Ovary (tissue), 10 donors: ENCODE data around the gene CSNK1G3. TPM values are rescaled to one million over a fixed set of nuclear protein-coding genes. Genes with fewer than 3 reads are reported as not detected.
"Not testable (repeated sequence)": the region's sequence is repeated elsewhere in the genome, so short reads cannot be mapped to it uniquely, and the experiment has no call there.

Source experiments
- DNase-seq, 5 donors: peaks; one replicate each; pipeline ENCODE4 v3.0.0-alpha.2; 2019 to 2020
- H3K27ac ChIP-seq, 2 donors: fragments of 200-600 bp; one replicate each; pipeline versions ENCODE4 v1.5.1 to v1.8.0; 2019 to 2022
- H3K27me3 ChIP-seq: fragments of 200-600 bp; one replicate; pipeline ENCODE4 v1.8.0; 2022
- H3K36me3 ChIP-seq: fragments of 200-600 bp; sonication (generic); one replicate; pipeline ENCODE4 v1.5.1; 2019
- H3K4me1 ChIP-seq: one replicate; pipeline ENCODE4 v1.8.1; 2013; ENCODE audit warnings: mild to moderate bottlenecking, moderate library complexity; ENCODE audit not compliant: insufficient read depth
- H3K4me3 ChIP-seq: fragments of 200-600 bp; sonication (generic); one replicate; pipeline ENCODE4 v1.5.1; 2017
- H3K9me3 ChIP-seq, 2 donors: fragments of 200-600 bp in 1 of 2; sonication (generic) in 1 of 2; one replicate each; pipeline versions ENCODE4 v1.5.1 to v1.8.1; 2013 to 2019; ENCODE audit warnings: mild to moderate bottlenecking in 1 of 2, moderate library complexity in 1 of 2
- EP300 ChIP-seq: sonication (generic); formaldehyde crosslinking; IDR thresholded peaks from one replicate; pipeline ENCODE4 v1.6.1; 2017; ENCODE audit warnings: antibody characterized with exemption
- POLR2A ChIP-seq: fragments of 450-650 bp; IDR thresholded peaks from one replicate; pipeline ENCODE4 v1.6.1; 2017; ENCODE audit warnings: antibody characterized with exemption, mild to moderate bottlenecking, moderate library complexity
- WGBS, 3 donors: extraction: QIAGEN DNeasy Blood & Tissue Kit in 1 of 3; methylation state at CpG; one replicate each; pipeline versions ENCODE4 v1.1.5 to v1.1.7; 2013 to 2017; 5-methylcytosine and 5-hydroxymethylcytosine counted together
- intact Hi-C, 4 donors: fragments of 100-400 bp; cut with DNase I; formaldehyde crosslinking; loops; one replicate each; pipeline versions ENCODE4 v1.11.0 to v1.15.1; 2022 to 2023
- long read RNA-seq, 3 donors: library from polyadenylated mRNA in 2 of 3; unstranded in 2 of 3; transcript quantifications; one replicate each; pipeline ENCODE4 v2.0.0 and lab custom pipeline, GENCODE V29; 2021 to 2026
- polyA plus RNA-seq, 2 donors: library from polyadenylated mRNA; stranded (reverse); fragments of 200-250 nt in 1 of 2; fragments of 350-450 nt in 1 of 2; fragmentation: Illumina TruSeq in 1 of 2; extraction: RNeasy Lipid Tissue Mini Kit (QIAGEN cat#74804) in 1 of 2; gene quantifications; one replicate each; pipeline ENCODE4 v1.2.3, GENCODE V29; 2013 to 2014
- total RNA-seq, 7 donors: library from RNA; depleted of rRNA in 2 of 7; stranded (reverse); fragments of >200 nt in 2 of 7; fragmentation: NEBNext Ultra II Directional in 3 of 7; extraction: Animal tissue kit (Norgen Biotek cat#: 25700) in 3 of 7; gene quantifications; one replicate each; pipeline versions ENCODE4 v1.1.0 to v1.2.4, GENCODE V29; 2016 to 2023
- TF ChIP-seq, protein P1 (sequence below), 3 donors: fragments of 450-650 bp in 2 of 3; fragments of 200-600 bp in 1 of 3; IDR thresholded peaks; one replicate each; pipeline versions ENCODE4 v1.5.1 to v1.8.0; 2016 to 2022; ENCODE audit warnings: antibody characterized with exemption in 3 of 3, mild to moderate bottlenecking in 1 of 3
- donor health status: DM: no; HTN: no; CAD: no; lungs with moderate emphysema.
- donor health status: DM: no; HTN: no; CAD: no.
- donor health status: Bipolar disorder and iron deficiency.
- donor health status: DM: yes; HTN: yes; CAD: no.
- donor health status: DM: no; HTN: no; CAD: no.
- donor health status: DM: yes; HTN: yes; CAD: no.

The CSNK1G3 gene
- total RNA-seq (10 to 100 TPM; 36.8 to 68.5 (median 54.1) TPM), polyA plus RNA-seq (10 to 100 TPM; 12.1 to 15.9 TPM)
- long read RNA-seq, donor 1, full-length matches to known transcripts: 1 of 7 reads
- long read RNA-seq, donor 1, partial matches to known transcripts: 2 of 7 reads
- long read RNA-seq, donor 1, other reads (novel, unspliced or antisense): 4 of 7 reads
- long read RNA-seq, donor 2, full-length matches to known transcripts: 4 of 4 reads
- long read RNA-seq, donor 2, partial matches to known transcripts: 0 of 4 reads
- long read RNA-seq, donor 2, other reads (novel, unspliced or antisense): 0 of 4 reads
- long read RNA-seq, donor 3, full-length matches to known transcripts: 20 of 43 reads
- long read RNA-seq, donor 3, partial matches to known transcripts: 0 of 43 reads
- long read RNA-seq, donor 3, other reads (novel, unspliced or antisense): 23 of 43 reads

- H3K27me3 ChIP-seq: no peaks in the 10 kb centered on the region
Measured at GRCh38 chr5:123511648-123512605, at the start of gene CSNK1G3. Gene CSNK1G3 (plus strand): TSS chr5:123512177. CDS start chr5:123545664, 33,487 bp downstream.

DNA sequence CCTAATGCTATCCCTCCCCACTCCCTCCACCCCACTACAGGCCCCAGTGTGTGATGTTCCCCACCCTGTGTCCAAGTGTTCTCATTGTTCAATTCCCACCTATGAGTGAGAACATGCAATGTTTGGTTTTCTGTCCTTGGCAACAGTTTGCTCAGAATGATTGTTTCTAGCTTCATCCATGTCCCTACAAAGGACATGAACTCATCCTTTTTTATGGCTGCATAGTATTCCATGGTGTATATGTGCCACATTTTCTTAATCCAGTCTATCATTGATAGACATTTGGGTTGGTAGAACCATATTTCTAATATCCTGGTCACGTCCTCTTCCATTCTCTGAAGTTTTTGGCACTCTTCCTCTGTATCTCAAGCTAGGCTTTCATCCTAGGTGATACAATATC, 45.1 kb upstream of the CSNK1G3 start:
- DNase-seq, H3K27ac ChIP-seq, intact Hi-C loops, H3K36me3 ChIP-seq, H3K4me3 ChIP-seq, H3K4me1 ChIP-seq, H3K9me3 ChIP-seq, H3K27me3 ChIP-seq: not testable (repeated sequence)
- WGBS, 3 donors: 89 to 92% (median 90%) methylated on average over 1 of the region's 1 CpG

More at GRCh38 chr5:123511648-123512605, at the start of gene CSNK1G3:
- intact Hi-C loops: loop anchor here in 2 of 4 donors (1.0 to 5.0 kb wide), 2 partner anchors 89 to 90 kb away; partner anchors contain the start of gene CEP120 (in 2 of the 2)
- H3K36me3 ChIP-seq: no peaks in the 10 kb centered on the region
- no peaks in the 10 kb centered on the region for H3K4me1 ChIP-seq
- peak within 1 kb of the TSS; percentile 88 for H3K4me3 ChIP-seq
- H3K9me3 ChIP-seq: no peaks in the 10 kb centered on the region
- DNase-seq: peak; percentile 95 to 97 (median 96)
- peak; percentile 86 for TF ChIP-seq POLR2A
- TF ChIP-seq, protein P1, sequence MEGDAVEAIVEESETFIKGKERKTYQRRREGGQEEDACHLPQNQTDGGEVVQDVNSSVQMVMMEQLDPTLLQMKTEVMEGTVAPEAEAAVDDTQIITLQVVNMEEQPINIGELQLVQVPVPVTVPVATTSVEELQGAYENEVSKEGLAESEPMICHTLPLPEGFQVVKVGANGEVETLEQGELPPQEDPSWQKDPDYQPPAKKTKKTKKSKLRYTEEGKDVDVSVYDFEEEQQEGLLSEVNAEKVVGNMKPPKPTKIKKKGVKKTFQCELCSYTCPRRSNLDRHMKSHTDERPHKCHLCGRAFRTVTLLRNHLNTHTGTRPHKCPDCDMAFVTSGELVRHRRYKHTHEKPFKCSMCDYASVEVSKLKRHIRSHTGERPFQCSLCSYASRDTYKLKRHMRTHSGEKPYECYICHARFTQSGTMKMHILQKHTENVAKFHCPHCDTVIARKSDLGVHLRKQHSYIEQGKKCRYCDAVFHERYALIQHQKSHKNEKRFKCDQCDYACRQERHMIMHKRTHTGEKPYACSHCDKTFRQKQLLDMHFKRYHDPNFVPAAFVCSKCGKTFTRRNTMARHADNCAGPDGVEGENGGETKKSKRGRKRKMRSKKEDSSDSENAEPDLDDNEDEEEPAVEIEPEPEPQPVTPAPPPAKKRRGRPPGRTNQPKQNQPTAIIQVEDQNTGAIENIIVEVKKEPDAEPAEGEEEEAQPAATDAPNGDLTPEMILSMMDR (IDR thresholded peaks at IDR 0.05): no peak
- H3K27ac ChIP-seq: peak within 1 kb of the TSS; percentile 80 to 89
- 1% methylated on average over 64 to 82 of the region's 82 CpGs for WGBS, 3 donors

- no peaks in the 10 kb centered on the region for H3K4me1 ChIP-seq
- H3K36me3 ChIP-seq: no peaks in the 10 kb centered on the region
- intact Hi-C loops: no loop called here
- DNase-seq: no peak
- H3K9me3 ChIP-seq: no peaks in the 10 kb centered on the region
- TF ChIP-seq POLR2A (no peak), EP300 (no peak)
- TF ChIP-seq, protein P1 (IDR thresholded peaks at IDR 0.05): no peak
- 81 to 82% (median 81%) methylated on average over 3 of the region's 3 CpGs for WGBS, 3 donors
- H3K4me3 ChIP-seq: no peak overlapping the region
- no peak overlapping the region for H3K27ac ChIP-seq
- no peaks in the 10 kb centered on the region for H3K27me3 ChIP-seq
Measured at GRCh38 chr5:123471385-123471784, 40.6 kb upstream of the CSNK1G3 start.

- H3K36me3 ChIP-seq: no peaks in the 10 kb centered on the region
- H3K4me1 ChIP-seq: no peaks in the 10 kb centered on the region
- H3K4me3 ChIP-seq: no peak overlapping the region
- DNase-seq: no peak
- H3K27me3 ChIP-seq: no peaks in the 10 kb centered on the region
- intact Hi-C loops: no loop called here
- no peaks in the 10 kb centered on the region for H3K9me3 ChIP-seq
- TF ChIP-seq EP300 (no peak), POLR2A (no peak)
- TF ChIP-seq, protein P1 (IDR thresholded peaks at IDR 0.05): no peak
- WGBS, 3 donors: 77 to 83% (median 79%) methylated on average over 8 of the region's 8 CpGs
- H3K27ac ChIP-seq: no peak overlapping the region
Measured at GRCh38 chr5:123472150-123472924, 39.6 kb upstream of the CSNK1G3 start.
